ENCODE data around the gene CCR2.
"Not testable (repeated sequence)": the region's sequence is repeated elsewhere in the genome, so short reads cannot be mapped to it uniquely, and the experiment has no call there.

Gene CCR2

DNA sequence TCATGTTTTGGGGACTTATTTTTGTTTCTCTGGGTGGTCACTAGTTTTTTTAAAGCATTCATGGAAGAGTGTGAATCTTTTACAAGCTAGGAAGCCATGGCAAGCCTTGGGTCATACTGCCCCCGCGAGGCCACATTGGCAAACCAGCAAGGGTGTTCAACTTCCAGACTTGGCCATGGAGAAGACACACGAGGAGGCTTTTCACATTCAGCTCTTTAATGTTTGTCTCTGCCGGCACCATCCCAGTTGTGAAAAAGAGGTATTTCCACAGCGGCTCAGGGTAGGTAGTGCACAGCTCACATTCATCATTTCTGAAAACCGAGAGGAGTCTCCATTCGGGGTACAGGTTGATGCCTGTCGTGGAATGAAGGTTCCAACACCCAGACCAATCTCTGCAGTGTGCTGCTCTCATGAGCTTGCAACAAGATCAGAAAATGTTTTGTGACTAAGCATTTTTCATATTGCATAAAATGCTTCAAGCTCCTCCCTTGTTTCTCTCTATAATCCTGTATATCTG lies 24.6 kb downstream of the CCR2 start:
- DNase-seq (ENCODE audit: low read depth, low spot score) = peak; percentile 24

DNA sequence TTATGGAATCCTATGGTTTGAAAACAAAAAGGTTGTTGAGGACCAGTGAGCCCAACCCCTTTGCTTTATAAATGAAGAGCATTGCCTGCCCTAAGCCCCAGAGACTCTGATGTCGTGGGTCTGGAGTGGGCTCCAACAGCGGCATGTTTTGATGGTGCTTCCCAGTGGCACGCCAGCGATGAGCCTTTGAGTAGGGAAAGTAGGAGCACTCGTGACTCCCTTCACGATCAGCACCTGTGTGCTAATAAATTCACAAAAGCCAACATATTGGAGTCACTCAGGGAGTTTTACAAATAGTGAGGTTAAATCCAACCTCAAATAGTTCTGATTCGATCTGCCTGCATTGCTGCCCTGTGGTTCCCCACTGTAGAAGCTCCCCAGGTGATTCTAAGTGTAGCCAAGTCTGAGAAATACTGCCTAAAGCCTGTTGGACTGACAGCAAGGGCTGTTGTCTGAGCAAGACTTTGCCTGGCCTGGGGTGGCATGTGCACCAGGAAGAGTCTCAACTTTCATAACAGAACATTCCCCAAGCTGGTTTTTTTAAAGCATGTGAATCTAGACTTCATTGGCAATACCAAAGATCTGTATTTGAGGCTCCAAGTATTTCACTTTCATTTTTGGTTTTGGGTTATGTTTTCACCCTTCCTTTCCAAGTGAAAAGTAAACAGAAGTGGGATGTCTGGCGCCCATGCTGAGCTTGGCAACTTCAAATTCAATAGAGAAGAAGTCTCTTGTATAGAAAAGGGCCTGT lies 26.7 kb downstream of the CCR2 start:
- peak; percentile 18 for DNase-seq (ENCODE audit: low read depth, low spot score)

DNA sequence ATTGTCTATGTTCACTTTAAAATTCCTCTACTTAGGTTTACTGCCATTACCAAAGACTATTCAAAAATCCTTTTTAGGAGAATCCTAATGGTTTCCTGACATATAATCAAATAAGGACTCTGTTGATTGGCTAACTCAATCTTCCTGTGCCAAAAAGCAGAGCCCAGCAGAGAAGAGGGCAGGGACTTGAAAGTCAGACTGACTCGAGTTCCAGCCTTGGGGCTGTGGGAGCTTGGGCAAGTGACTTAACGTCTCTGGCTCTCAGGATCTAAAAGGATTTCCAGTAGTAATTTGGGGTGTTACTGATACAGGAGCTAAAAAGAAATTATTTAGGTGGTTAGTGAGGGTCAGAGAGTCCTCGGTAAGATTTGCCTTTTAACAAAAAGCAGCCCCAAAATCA lies 27.7 kb downstream of the CCR2 start:
- DNase-seq (ENCODE audit: low read depth, low spot score) = no peak

- no peak for DNase-seq (ENCODE audit: low read depth, low spot score)
Measured at GRCh38 chr3:46383211-46383950, 29.5 kb downstream of the CCR2 start.

DNA sequence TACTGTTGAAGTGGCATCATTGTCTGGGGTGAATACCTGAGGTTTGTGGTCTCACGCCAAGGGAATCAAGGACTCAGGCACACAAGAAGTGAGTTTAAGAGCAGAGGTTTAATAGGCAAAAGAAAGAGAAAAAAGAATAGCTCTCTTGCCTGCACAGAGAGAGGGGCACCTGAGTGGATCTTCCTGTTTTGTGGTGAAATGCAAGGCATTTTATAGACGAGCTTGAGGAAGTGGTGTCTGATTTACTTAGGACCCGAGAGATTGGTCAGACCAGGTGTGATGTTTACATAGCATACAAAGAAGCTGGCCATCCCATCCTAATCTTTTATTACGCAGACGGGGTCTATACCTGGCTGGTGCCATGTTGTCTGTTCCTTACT lies 30.0 kb downstream of the CCR2 start:
- no peak for DNase-seq (ENCODE audit: low read depth, low spot score)

GRCh38 chr3:46386205-46386604 lies 32.3 kb downstream of the CCR2 start:
- DNase-seq (ENCODE audit: low read depth, low spot score) = no peak

DNA sequence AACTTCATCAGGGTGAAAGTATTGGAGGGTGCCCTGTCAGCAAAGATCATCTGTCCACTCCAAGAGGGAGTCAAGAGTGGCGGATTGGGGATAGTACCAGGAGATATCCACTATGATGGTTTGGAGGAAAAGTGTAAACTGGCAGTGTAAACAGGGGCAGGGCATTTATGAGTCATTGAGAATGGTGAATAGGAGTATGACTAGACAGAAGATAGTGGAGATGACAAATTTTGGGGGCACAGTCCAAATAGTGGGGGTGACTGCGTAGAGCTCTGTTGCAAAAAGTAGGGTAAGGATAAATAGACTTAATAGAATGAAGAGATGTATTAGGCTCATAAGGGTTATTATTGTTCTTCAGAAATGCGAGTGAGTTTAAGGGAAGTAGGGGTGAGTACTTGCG lies 34.9 kb downstream of the CCR2 start:
- not testable (repeated sequence) for DNase-seq (ENCODE audit: low read depth, low spot score)

DNA sequence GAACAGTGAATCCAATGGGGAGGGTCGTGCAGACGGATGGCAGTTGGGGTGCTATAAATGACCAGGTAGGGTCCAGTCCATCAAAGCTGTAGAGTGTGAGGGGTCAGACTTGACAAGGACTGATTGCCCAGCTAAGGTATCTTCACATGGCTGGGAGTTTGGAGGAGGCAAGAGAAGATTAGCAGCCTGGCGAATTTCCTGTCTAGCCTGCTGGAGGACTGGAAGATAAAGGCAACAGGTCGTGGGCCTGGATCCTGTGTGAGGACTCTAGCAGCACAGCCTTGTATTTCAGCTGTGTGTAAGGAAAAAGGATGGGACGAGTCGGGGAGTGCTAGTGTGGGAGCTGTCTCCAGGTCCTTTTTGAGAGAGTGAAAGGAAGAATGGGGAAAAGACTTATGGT lies 35.4 kb downstream of the CCR2 start:
- DNase-seq (ENCODE audit: low read depth, low spot score) = no peak

GRCh38 chr3:46391526-46391925 lies 37.6 kb downstream of the CCR2 start:
- DNase-seq (ENCODE audit: low read depth, low spot score) = not testable (repeated sequence)

GRCh38 chr3:46393011-46393410 lies 39.1 kb downstream of the CCR2 start:
- no peak for DNase-seq (ENCODE audit: low read depth, low spot score)

DNA sequence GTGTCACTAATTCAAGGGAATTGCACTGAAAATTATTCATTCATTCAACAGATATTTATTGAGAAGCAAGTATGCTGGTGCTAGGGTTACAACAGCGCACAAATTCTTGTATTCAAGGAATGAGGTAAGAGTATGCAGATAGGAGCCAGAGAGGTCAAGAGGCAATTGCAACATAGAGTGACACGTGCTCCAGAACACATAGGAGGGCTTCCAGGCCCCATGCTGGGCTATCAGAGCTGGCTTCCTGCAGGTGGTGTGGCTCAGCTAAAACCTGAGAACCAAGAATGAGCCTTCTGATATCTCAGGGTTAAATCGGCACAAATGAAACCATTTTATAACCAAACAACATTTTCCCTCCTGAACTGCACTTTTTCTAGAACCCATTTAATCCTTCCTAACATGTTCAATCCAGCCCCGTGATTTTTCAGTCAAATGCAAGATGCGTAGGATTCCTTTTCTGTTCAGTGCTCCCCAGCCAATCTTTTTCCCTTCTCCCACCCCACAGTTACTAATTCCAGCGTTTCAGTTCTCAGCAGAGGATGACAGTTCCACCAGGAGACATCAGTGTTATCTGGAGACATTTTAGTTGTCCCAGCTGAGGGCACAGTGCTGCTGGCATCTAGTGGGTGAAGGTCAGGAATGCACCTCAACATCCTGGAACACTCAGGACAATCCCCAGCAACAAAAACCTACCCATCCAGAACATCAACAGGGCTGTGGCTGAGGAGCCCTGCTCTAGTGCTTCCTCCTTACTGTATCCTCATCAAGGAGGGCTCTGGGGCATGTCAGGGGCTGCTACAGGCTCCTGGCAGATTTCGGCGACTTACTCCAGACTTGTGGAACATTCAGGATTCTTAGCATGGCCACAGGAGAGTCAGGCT lies 39.9 kb downstream of the CCR2 start:
- no peak for DNase-seq (ENCODE audit: low read depth, low spot score)

- no peak for DNase-seq (ENCODE audit: low read depth, low spot score)
Measured at GRCh38 chr3:46395210-46395661, 41.3 kb downstream of the CCR2 start.

DNA sequence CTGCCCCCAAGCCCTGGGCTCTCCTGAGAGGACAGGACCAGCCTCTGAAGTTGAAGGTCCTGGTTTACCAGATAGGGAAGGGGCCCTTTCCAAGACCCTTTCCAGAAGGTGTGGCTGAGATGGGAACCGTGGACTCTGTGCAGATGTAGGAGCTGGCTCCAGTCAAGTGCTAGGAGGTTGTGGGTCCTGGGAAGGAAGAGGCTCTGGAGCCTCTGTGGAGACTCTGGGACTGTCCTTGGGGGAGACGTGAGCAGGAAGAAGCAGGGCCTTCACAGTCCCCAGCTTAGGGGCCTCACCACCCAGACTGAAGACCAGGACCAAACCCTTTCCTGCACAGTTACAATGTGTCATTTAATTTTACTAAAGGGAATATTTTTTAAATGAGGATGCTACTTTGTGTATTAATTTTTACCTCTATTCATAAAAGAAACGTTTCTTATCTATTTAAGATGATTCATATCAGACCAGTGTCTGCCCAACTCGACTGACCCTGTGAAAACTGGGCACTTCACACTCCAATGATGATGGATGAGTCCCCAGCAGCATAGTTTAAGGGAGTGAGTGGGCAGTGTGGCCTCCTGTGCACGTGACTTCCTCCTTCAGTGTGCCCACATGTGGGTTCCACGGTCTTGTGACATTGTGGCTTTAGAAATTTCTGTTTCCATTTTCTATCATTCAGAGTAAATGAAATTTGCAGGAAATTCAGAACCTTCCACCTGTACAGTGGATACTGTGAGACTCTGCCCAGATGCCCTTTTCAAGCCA lies 42.0 kb downstream of the CCR2 start:
- no peak for DNase-seq (ENCODE audit: low read depth, low spot score)

- DNase-seq (ENCODE audit: low read depth, low spot score) = no peak
Measured at GRCh38 chr3:46397111-46397510, 43.2 kb downstream of the CCR2 start.

DNA sequence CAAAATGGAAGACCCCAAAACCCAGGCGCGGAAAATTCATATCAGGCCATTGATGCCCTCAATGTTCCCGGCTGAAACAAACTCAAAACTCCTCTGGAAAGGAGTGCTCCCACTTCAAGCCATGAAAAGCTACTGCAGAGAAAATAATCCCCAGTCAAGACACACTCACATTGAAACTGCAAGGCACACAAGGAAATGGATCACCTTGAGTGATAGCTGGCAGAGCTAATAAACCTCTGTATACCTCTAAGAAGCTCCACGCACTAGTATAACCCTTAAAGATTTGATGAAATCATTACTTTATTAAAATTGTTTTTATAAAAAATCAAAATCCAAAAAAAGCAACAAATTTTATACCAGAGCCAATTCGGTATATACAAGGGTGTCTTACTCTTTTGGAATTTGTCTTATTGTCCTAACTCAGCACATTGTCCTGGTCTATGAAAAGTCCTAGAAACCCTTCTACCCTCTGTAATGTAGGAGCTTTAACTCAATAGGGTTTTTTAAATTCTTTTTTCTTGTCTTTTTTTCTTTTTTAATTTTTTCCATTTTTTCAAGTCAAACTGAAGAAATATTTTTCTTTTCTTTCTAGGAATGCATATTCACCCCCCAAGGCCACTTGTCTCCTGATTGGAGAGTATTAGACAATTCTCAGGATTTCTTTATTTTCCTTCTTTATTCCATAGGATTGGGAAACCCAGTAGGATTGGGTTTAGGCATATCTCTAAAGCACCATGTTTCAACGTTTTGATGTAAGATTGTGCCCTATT lies 44.5 kb downstream of the CCR2 start:
- DNase-seq (ENCODE audit: low read depth, low spot score) = no peak

DNA sequence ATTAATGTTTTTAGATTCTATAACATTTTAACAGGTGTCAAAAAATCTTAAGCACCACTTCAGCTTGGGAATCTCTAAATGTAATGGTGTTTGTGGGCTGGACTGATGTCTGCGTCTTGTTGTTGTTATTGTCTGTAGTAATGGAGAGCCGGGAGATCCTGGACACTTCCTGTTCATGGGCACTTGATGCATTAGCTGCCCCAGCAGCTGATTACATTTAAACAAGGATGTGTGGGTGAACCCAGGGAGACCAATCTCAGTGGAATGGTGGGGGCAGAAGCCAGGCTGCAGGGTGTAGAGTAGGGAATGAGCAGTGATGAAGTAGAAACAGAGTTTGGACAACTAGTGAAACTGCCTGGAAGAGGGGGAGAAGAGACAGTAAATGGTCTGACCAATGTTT lies 45.2 kb downstream of the CCR2 start:
- no peak for DNase-seq (ENCODE audit: low read depth, low spot score)

GRCh38 chr3:46399557-46399956 lies 45.6 kb downstream of the CCR2 start:
- DNase-seq (ENCODE audit: low read depth, low spot score) = no peak

- DNase-seq (ENCODE audit: low read depth, low spot score) = no peak
Measured at GRCh38 chr3:46400000-46400734, 46.3 kb downstream of the CCR2 start.

- no peak for DNase-seq (ENCODE audit: low read depth, low spot score)
Measured at GRCh38 chr3:46400846-46401245, 46.9 kb downstream of the CCR2 start.

DNA sequence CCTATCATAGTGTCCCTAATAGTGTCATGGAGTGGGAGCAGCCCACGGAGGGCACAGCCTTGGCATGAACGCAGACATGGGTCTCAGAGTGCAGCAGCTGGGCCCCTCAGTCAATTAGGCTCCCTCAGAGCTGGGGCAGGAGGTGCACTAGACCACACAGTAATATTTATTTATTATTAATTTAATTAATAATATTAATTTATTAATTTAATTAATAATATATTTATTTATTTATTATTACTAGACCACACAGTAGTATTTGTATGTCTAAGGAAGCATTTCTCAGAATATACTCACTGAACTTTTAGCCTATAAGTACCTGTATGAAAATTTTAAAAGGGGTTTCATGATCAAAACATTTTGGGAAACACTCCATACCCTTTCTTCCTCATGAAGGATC lies 47.7 kb downstream of the CCR2 start:
- no peak for DNase-seq (ENCODE audit: low read depth, low spot score)
